H9 (cell line): ENCODE results near the gene GAB3. TPM values are rescaled to one million over a fixed set of nuclear protein-coding genes. Genes with fewer than 3 reads are reported as not detected.

ENCODE experiments used
- DNase-seq: peaks from one replicate; pipeline ENCODE4 v3.0.0-alpha.2; 2017
- H2AFZ ChIP-seq: one replicate; pipeline ENCODE4 v1.6.1; 2013; ENCODE audit warnings: mild to moderate bottlenecking, low read length, control low read depth, moderate library complexity
- H2AK5ac ChIP-seq: 2 replicates; pipeline ENCODE4 v1.6.1; 2013; ENCODE audit warnings: low read length, control low read depth, mixed read lengths; ENCODE audit not compliant: insufficient read length
- H2BK120ac ChIP-seq: one replicate; pipeline ENCODE4 v1.6.1; 2013; ENCODE audit warnings: low read depth, mild to moderate bottlenecking, low read length, control low read depth, inconsistent platforms; ENCODE audit not compliant: poor library complexity, severe bottlenecking
- H2BK12ac ChIP-seq: 2 replicates; pipeline ENCODE4 v1.6.1; 2013; ENCODE audit warnings: low read length, control low read depth, mixed read lengths, low read depth; ENCODE audit not compliant: insufficient read length
- H2BK15ac ChIP-seq: 2 replicates; pipeline ENCODE4 v1.6.1; 2013; ENCODE audit warnings: low read depth, low read length, control low read depth
- H2BK20ac ChIP-seq: one replicate; pipeline ENCODE4 v1.6.1; 2013; ENCODE audit warnings: low read depth, mild to moderate bottlenecking, low read length, control low read depth, inconsistent platforms; ENCODE audit not compliant: poor library complexity, severe bottlenecking
- H2BK5ac ChIP-seq: 2 replicates; pipeline ENCODE4 v1.6.1; 2013; ENCODE audit warnings: low read length, control low read depth, mixed read lengths; ENCODE audit not compliant: insufficient read length
- H3K14ac ChIP-seq: 2 replicates; pipeline ENCODE4 v1.6.1; 2013; ENCODE audit warnings: low read length, control low read depth; ENCODE audit not compliant: insufficient read depth
- H3K18ac ChIP-seq: 2 replicates; pipeline ENCODE4 v1.6.1; 2013; ENCODE audit warnings: low read depth, mild to moderate bottlenecking, mixed read lengths, low read length, control low read depth; ENCODE audit not compliant: insufficient read length
- H3K23ac ChIP-seq: 2 replicates; pipeline ENCODE4 v1.6.1; 2013; ENCODE audit warnings: low read length, control low read depth, mixed read lengths, low read depth; ENCODE audit not compliant: insufficient read length
- H3K23me2 ChIP-seq: 2 replicates; pipeline ENCODE4 v1.6.1; 2013; ENCODE audit warnings: low read depth, mild to moderate bottlenecking, mixed read lengths, low read length, control low read depth; ENCODE audit not compliant: insufficient read length, poor library complexity, severe bottlenecking
- H3K27ac ChIP-seq: 2 replicates; pipeline ENCODE4 v1.5.1; 2013; ENCODE audit warnings: low read length, control low read depth, mixed read lengths, low read depth; ENCODE audit not compliant: insufficient read length
- H3K27me3 ChIP-seq: 2 replicates; pipeline ENCODE4 v1.6.1; 2013; ENCODE audit warnings: low read length, control low read depth, inconsistent platforms; ENCODE audit not compliant: insufficient read depth
- H3K4ac ChIP-seq: 2 replicates; pipeline ENCODE4 v1.6.1; 2013; ENCODE audit warnings: low read depth, mild to moderate bottlenecking, control low read depth, inconsistent platforms, low read length, moderate library complexity
- H3K4me1 ChIP-seq: 2 replicates; pipeline ENCODE4 v1.6.1; 2013; ENCODE audit warnings: low read length, control low read depth, inconsistent platforms; ENCODE audit not compliant: insufficient read depth
- H3K4me2 ChIP-seq: 2 replicates; pipeline ENCODE4 v1.6.1; 2013; ENCODE audit warnings: low read length, control low read depth, mixed read lengths; ENCODE audit not compliant: insufficient read length, insufficient read depth
- H3K56ac ChIP-seq: 2 replicates; pipeline ENCODE4 v1.6.1; 2013; ENCODE audit warnings: low read depth, mild to moderate bottlenecking, mixed read lengths, low read length, control low read depth; ENCODE audit not compliant: insufficient read length
- H3K79me1 ChIP-seq: 2 replicates; pipeline ENCODE4 v1.6.1; 2013; ENCODE audit warnings: low read depth, mild to moderate bottlenecking, moderate library complexity, low read length, control low read depth, inconsistent platforms; ENCODE audit not compliant: insufficient read depth, poor library complexity, severe bottlenecking
- H3K79me2 ChIP-seq: 2 replicates; pipeline ENCODE4 v1.6.1; 2013; ENCODE audit warnings: low read length, control low read depth, inconsistent platforms; ENCODE audit not compliant: insufficient read depth
- H3K9ac ChIP-seq: 2 replicates; pipeline ENCODE4 v1.6.1; 2013; ENCODE audit warnings: low read length, control low read depth, mixed read lengths; ENCODE audit not compliant: insufficient read length; ENCODE audit errors: extremely low read depth
- H3K9me3 ChIP-seq: one replicate; pipeline ENCODE4 v1.6.1; 2013; ENCODE audit warnings: low read depth, low read length, inconsistent platforms; ENCODE audit not compliant: control insufficient read depth
- H3T11ph ChIP-seq: one replicate; pipeline ENCODE4 v1.6.1; 2013; ENCODE audit warnings: mild to moderate bottlenecking, low read length, control low read depth, inconsistent platforms
- H4K20me1 ChIP-seq: one replicate; pipeline ENCODE4 v1.6.1; 2013; ENCODE audit not compliant: control insufficient read depth, insufficient read length, insufficient read depth
- H4K5ac ChIP-seq: 2 replicates; pipeline ENCODE4 v1.6.1; 2013; ENCODE audit warnings: low read depth, mild to moderate bottlenecking, mixed read lengths, low read length, control low read depth; ENCODE audit not compliant: insufficient read length
- H4K8ac ChIP-seq: replicated peaks from 2 replicates; pipeline ENCODE4 v1.6.1; 2013; ENCODE audit warnings: low read length, control low read depth, mixed read lengths, low read depth; ENCODE audit not compliant: insufficient read length
- H4K91ac ChIP-seq: 2 replicates; pipeline ENCODE4 v1.6.1; 2013; ENCODE audit warnings: low read depth, mild to moderate bottlenecking, moderate library complexity, mixed read lengths, low read length, control low read depth; ENCODE audit not compliant: insufficient read length
- H3K27ac Mint-ChIP-seq, 3 experiments: 2 replicates in 2 of 3; 3 replicates in 1 of 3; pipeline ENCODE4 v1.8.0; 2020 to 2021; ENCODE audit warnings: mixed read lengths in 3 of 3, mild to moderate bottlenecking in 1 of 3, moderate library complexity in 1 of 3
- H3K27me3 Mint-ChIP-seq: 2 replicates; pipeline ENCODE4 v1.8.0; 2021; ENCODE audit warnings: low read depth, mild to moderate bottlenecking, moderate library complexity, mixed read lengths
- H3K36me3 Mint-ChIP-seq, 3 experiments: 2 replicates in 2 of 3; 3 replicates in 1 of 3; pipeline ENCODE4 v1.8.0; 2020 to 2021; ENCODE audit warnings: low read depth in 3 of 3, mixed read lengths in 3 of 3; ENCODE audit not compliant: insufficient read depth in 1 of 3
- H3K4me1 Mint-ChIP-seq, 2 experiments: 2 replicates each; pipeline ENCODE4 v1.8.0; 2020; ENCODE audit warnings: mixed read lengths in 2 of 2
- H3K4me3 Mint-ChIP-seq, 2 experiments: 2 replicates in 1 of 2; 3 replicates in 1 of 2; pipeline ENCODE4 v1.8.0; 2020 to 2021; ENCODE audit warnings: mild to moderate bottlenecking in 2 of 2, mixed read lengths in 2 of 2, moderate library complexity in 1 of 2
- H3K9me3 Mint-ChIP-seq, 2 experiments: 2 replicates in 1 of 2; 3 replicates in 1 of 2; pipeline ENCODE4 v1.8.0; 2020; ENCODE audit warnings: mild to moderate bottlenecking in 2 of 2, mixed read lengths in 2 of 2, moderate library complexity in 1 of 2
- WGBS: extraction: QIAGEN DNeasy Blood & Tissue Kit; methylation state at CpG from one replicate; pipeline ENCODE4 v1.1.7; 2013; ENCODE audit warnings: missing lambda C conversion rate, low lambda C conversion rate, mixed read lengths; ENCODE audit not compliant: insufficient read length; ENCODE audit errors: extremely low coverage; 5-methylcytosine and 5-hydroxymethylcytosine counted together
- total RNA-seq: library from RNA; stranded (reverse); gene quantifications from 2 replicates; pipeline ENCODE4 v1.2.1, GENCODE V29; 2021
- TF ChIP-seq, protein P1 (sequence below): fragments of 200-600 bp; sonication (generic); conservative IDR thresholded peaks from 3 replicates; pipeline ENCODE4 v1.8.0; 2021; ENCODE audit warnings: antibody characterized with exemption, mild to moderate bottlenecking

Gene GAB3
- total RNA-seq, 1 experiment from 2014 or later: 0.46 TPM

DNA sequence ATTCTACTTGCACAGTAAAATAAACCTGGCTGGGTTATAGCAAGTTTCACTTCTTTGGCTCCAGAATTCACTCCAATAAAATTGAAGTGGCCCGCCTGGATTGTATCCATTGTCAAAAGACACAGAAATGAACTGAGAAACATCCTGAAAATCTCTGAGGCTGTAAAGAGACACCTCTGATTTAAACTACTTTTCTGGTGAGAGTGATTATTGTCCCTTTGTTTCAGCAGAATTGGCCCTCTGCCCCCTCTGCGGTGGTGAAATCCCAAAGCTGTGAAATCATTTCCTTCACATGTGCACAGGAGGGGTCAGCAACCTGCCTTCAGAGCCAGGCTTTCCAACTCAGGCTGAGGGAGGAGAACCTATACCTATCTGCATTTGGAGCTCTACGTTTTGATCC, 23.0 kb downstream of the GAB3 start:
- H4K91ac ChIP-seq: no peak overlapping the region
- H3K18ac ChIP-seq: no peak overlapping the region
- DNase-seq: no peak
- H3K23me2 ChIP-seq: no peaks in the 10 kb centered on the region
- H3K79me1 ChIP-seq: no peaks in the 10 kb centered on the region
- H2BK20ac ChIP-seq: no peak overlapping the region
- no peak overlapping the region for H2BK5ac ChIP-seq
- H3K23ac ChIP-seq: no peak overlapping the region
- WGBS: no CpG with 5 or more reads among the region's 3 CpGs
- H3K9me3 ChIP-seq: peaks cover 68% of the 10 kb centered on the region
- H3K27me3 ChIP-seq: no peaks in the 10 kb centered on the region
- H3K9ac ChIP-seq: no peak overlapping the region
- H2BK15ac ChIP-seq: no peak overlapping the region
- no peak overlapping the region for H2AK5ac ChIP-seq
- TF ChIP-seq, protein P1, sequence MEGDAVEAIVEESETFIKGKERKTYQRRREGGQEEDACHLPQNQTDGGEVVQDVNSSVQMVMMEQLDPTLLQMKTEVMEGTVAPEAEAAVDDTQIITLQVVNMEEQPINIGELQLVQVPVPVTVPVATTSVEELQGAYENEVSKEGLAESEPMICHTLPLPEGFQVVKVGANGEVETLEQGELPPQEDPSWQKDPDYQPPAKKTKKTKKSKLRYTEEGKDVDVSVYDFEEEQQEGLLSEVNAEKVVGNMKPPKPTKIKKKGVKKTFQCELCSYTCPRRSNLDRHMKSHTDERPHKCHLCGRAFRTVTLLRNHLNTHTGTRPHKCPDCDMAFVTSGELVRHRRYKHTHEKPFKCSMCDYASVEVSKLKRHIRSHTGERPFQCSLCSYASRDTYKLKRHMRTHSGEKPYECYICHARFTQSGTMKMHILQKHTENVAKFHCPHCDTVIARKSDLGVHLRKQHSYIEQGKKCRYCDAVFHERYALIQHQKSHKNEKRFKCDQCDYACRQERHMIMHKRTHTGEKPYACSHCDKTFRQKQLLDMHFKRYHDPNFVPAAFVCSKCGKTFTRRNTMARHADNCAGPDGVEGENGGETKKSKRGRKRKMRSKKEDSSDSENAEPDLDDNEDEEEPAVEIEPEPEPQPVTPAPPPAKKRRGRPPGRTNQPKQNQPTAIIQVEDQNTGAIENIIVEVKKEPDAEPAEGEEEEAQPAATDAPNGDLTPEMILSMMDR: no peak
- H4K5ac ChIP-seq: no peak overlapping the region
- H3K4me3 Mint-ChIP-seq: no peak overlapping the region
- H3K36me3 Mint-ChIP-seq: peaks cover 0 to 2% (median 2%) of the 10 kb centered on the region in 3 experiments; a peak in 4 of 7 replicates
- no peak overlapping the region for H2BK120ac ChIP-seq
- H3K9me3 Mint-ChIP-seq: peaks cover 77 to 82% of the 10 kb centered on the region in 2 experiments
- H3K27ac ChIP-seq: no peak overlapping the region
- no peak overlapping the region for H4K8ac ChIP-seq
- H3K4me2 ChIP-seq: no peak overlapping the region
- no peak overlapping the region for H2BK12ac ChIP-seq
- H3K4me1 ChIP-seq: peaks cover under 1% of the 10 kb centered on the region; the same call in 1 of the 2 replicates
- no peak overlapping the region for H3K14ac ChIP-seq
- no peak overlapping the region for H3K56ac ChIP-seq
- H4K20me1 ChIP-seq: no peaks in the 10 kb centered on the region
- H3K27ac Mint-ChIP-seq: no peak overlapping the region
- no peak overlapping the region for H2AFZ ChIP-seq
- H3K79me2 ChIP-seq: no peaks in the 10 kb centered on the region
- peaks cover 2 to 5% of the 10 kb centered on the region in 2 experiments; a peak in 2 of 4 replicates for H3K4me1 Mint-ChIP-seq
- H3T11ph ChIP-seq: no peak overlapping the region
- H3K4ac ChIP-seq: no peak overlapping the region
- no peaks in the 10 kb centered on the region for H3K27me3 Mint-ChIP-seq
